ENCODE measurements around the gene INAFM1. TPM values are rescaled to one million over a fixed set of nuclear protein-coding genes. Genes with fewer than 3 reads are reported as not detected.
A peak's percentile ranks its signal among the peaks of the same experiment; 100 is the strongest.

INAFM1 gene
- total RNA-seq, 4 donors from 2014 or later: 6.6 to 13.5 (median 10.6) TPM

GRCh38 chr19:47271949-47272348 lies 2.7 kb upstream of the INAFM1 start:
- DNase-seq (ENCODE audit: low spot score in 2 of 2): no peak
- Histone ChIP-seq H3K4me3 (peak overlapping the region; percentile 64), H3K36me3 (peaks cover 34% of the 10 kb centered on the region), H3K27me3 (no peaks in the 10 kb centered on the region), H3K27ac (peak overlapping the region; percentile 96), H3K9me3 (no peaks in the 10 kb centered on the region), H3K4me1 (peaks cover 40% of the 10 kb centered on the region)
- 76% methylated on average over 6 of the region's 6 CpGs for WGBS
- TF ChIP-seq POLR2A (IDR thresholded peaks at IDR 0.05) (no peak), EP300 (IDR thresholded peaks at IDR 0.05) (no peak), POLR2AphosphoS5 (IDR thresholded peaks at IDR 0.05) (no peak), CTCF (IDR thresholded peaks at IDR 0.05) (no peak)

- peak in 1 of 3 donors; percentile 15 for TF ChIP-seq POLR2AphosphoS5 (IDR thresholded peaks at IDR 0.05)
- no peak for TF ChIP-seq POLR2A (IDR thresholded peaks at IDR 0.05)
- peak in 1 of 2 donors; percentile 11 for TF ChIP-seq CTCF (IDR thresholded peaks at IDR 0.05)
- H3K27me3 ChIP-seq: no peaks in the 10 kb centered on the region
These were observed 2.0 kb upstream of the INAFM1 start for GRCh38 chr19:47272448-47273312.

GRCh38 chr19:47273313-47274070 lies 1.2 kb upstream of the INAFM1 start:
- H3K36me3 ChIP-seq: peaks cover 24% of the 10 kb centered on the region
- TF ChIP-seq EP300 (IDR thresholded peaks at IDR 0.05) (no peak), POLR2AphosphoS5 (IDR thresholded peaks at IDR 0.05) (peak; percentile 47 to 90 (median 60)), CTCF (IDR thresholded peaks at IDR 0.05) (no peak), POLR2A (IDR thresholded peaks at IDR 0.05) (peak in 1 of 2 donors; percentile 82)
- DNase-seq (ENCODE audit: low spot score in 2 of 2): peak; percentile 97 to 98
- no peaks in the 10 kb centered on the region for H3K27me3 ChIP-seq
- whole genome bisulfite sequencing: under 1% methylated on average over 17 of the region's 54 CpGs
- peak overlapping the region; percentile 64 for H3K4me3 ChIP-seq
- peak overlapping the region; percentile 96 for H3K27ac ChIP-seq
- no peaks in the 10 kb centered on the region for H3K9me3 ChIP-seq
- peaks cover 31% of the 10 kb centered on the region for H3K4me1 ChIP-seq

More at GRCh38 chr19:47272448-47273312, 2.0 kb upstream of the INAFM1 start:
- no peaks in the 10 kb centered on the region for H3K9me3 ChIP-seq
- 20% methylated on average over 28 of the region's 42 CpGs for WGBS
- H3K27ac ChIP-seq: peak overlapping the region; percentile 96
- peaks cover 32% of the 10 kb centered on the region for H3K4me1 ChIP-seq
- peak overlapping the region; percentile 64 for H3K4me3 ChIP-seq
- peak in 1 of 2 donors; percentile 88 for DNase-seq (ENCODE audit: low spot score in 2 of 2)
- peaks cover 27% of the 10 kb centered on the region for H3K36me3 ChIP-seq

- Histone ChIP-seq H3K27me3 (no peaks in the 10 kb centered on the region), H3K4me1 (peaks cover 35% of the 10 kb centered on the region), H3K27ac (peak overlapping the region; percentile 96), H3K4me3 (peak overlapping the region; percentile 64), H3K36me3 (peaks cover 17% of the 10 kb centered on the region), H3K9me3 (no peaks in the 10 kb centered on the region)
- 4% methylated on average over 22 of the region's 82 CpGs for WGBS
- DNase-seq (ENCODE audit: low spot score in 2 of 2): peak in 1 of 2 donors; percentile 86
- TF ChIP-seq CTCF (IDR thresholded peaks at IDR 0.05): no peak
- TF ChIP-seq POLR2AphosphoS5 (IDR thresholded peaks at IDR 0.05): no peak
These were observed 441 bp downstream of the INAFM1 start for GRCh38 chr19:47274891-47275761.
